NT2/D1 (cell line): Measurements from ENCODE around the gene CGB5.

Experiments
- SUZ12 ChIP-seq: IDR thresholded peaks from 2 replicates; pipeline ENCODE4 v1.6.1; 2011; ENCODE audit not compliant: insufficient read length, insufficient read depth; ENCODE audit errors: extremely low read depth
- YY1 ChIP-seq: IDR thresholded peaks from 2 replicates; pipeline ENCODE4 v1.6.1; 2011; ENCODE audit not compliant: insufficient read length, insufficient read depth
- ZNF274 ChIP-seq: IDR thresholded peaks from 2 replicates; pipeline ENCODE4 v1.6.1; 2011; ENCODE audit warnings: mild to moderate bottlenecking, low read depth, low read length

- TF ChIP-seq YY1 (no peak), SUZ12 (no peak), ZNF274 (no peak)
Measured at GRCh38 chr19:48999481-49000325, 43.9 kb upstream of the CGB5 start.
